GM21526 (cell line): Measurements from ENCODE around the gene PLEKHG4B.

Source experiments
- ATAC-seq: cut with Tn5 transposase; IDR thresholded peaks from one replicate; pipeline ENCODE4 v1.9.1; 2021; ENCODE audit warnings: moderate library complexity; ENCODE audit not compliant: unreplicated experiment, low FRiP score

PLEKHG4B gene

DNA sequence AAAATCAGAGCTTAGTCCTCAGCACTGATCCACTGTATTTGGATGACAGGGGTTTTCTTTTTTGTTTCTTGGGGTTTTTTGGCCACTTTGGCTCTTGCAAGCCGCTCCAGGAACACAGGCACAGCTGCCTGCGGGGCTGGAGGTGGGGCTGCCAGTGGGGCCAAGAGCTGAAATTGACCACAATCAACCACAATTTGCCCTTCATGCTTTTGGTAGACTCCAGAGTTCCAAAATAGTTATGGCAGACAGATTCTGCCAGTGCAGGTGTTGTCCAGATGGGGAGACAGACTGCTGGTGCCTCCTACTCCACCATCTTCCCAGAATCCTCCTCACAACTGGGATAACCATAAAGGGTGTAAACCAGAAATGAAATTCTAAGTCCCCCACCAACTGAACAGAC, 36.5 kb downstream of the PLEKHG4B start:
- no peak for ATAC-seq

DNA sequence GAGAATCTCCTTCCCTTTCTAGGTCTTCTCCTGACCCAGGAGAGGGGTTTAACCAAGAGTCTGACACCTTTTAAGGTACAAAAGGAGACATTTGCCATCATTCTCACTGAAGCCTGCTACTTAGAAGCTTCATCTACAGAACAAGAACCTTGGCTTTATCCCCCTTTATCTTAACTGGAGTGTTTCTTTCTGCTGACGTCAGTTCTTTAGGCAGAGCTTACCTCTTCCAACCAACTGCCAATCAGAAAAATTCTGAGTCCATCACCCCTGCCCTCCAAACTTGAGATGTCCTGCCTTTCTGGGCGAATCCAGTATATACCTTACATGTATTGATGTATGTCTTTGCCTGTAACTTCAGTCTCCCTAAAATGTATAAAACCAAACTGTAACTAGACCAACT, 37.2 kb downstream of the PLEKHG4B start:
- ATAC-seq = no peak

DNA sequence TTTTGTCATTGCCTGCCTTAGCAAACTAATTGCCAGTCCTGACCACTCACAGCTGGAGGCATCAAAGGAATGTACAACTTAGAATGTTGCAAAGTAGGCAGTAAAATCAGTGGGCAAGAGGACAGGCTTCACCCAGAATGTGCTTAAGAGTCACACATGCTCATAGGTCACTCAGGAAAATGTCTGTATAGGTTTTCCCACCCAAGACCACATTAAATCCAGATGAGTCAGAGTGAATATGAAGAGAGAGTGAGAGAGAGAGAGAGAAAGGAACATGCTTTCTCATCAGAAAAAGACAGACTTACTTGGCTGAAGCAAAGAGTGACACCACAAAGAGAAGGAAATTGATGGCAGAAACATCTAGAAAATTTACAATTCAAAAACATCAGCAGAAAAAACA, 37.9 kb downstream of the PLEKHG4B start:
- ATAC-seq = no peak

DNA sequence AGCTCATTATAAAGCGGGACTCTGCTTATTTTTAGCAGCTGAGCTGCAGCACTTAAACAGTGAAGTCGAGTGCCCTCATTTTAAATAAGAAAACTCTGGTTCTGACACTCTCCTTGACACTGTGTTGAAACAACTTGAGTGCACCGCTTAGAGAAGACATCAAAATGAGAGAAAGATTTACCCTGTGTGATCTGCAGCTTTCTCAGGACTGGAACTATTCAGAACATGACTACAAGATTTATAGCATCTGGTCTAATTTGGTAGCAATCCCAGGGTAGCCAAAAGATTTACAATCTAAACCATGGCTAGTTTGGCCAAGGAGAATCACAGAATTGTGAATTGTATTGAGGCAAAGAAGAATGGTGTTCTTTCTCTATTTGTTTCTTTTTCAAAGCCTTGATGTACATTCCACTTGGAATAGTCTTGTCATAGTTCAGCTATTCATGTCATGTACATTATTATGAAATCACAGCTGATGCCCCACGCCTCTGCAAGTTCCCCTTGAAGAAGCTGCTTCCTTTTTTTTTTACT, 38.7 kb downstream of the PLEKHG4B start:
- no peak for ATAC-seq

DNA sequence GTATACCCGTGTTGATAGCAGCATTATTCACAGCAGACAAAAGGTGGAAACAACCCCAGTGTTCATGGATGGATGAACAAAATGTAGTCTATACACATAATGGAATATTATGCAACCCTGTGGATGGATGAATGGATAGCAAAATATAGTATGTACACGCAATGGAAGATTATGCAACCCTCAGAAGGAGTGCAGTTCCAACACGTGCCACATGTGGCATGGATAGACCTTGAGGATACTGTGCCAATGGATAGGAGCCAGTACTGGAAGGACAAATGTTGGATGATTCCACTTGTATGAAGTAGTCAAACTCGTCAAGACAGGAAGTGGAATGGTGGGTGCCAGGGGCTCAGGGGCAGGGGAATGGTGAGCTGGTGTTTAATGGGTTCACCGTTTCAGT, 44.9 kb downstream of the PLEKHG4B start:
- no peak for ATAC-seq

DNA sequence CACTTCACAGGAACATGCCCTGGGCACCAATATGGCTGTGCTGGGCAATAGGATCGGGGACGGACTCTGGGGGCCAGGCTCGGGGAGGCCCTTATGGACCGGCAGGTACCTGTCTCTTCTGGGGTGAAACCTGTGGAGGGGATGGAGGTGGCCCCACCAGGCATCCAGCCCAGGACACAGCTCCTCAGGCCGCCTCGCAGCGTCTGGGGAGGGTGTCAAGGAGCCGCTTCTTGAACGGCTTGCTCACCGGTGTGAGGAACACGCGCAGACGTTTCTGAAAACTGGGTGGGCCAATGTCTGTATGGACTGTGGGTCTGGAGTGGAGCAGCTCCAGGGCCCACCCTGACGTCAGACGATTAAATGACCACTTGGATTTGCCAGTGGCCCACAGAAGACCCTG, 45.8 kb downstream of the PLEKHG4B start:
- no peak for ATAC-seq

DNA sequence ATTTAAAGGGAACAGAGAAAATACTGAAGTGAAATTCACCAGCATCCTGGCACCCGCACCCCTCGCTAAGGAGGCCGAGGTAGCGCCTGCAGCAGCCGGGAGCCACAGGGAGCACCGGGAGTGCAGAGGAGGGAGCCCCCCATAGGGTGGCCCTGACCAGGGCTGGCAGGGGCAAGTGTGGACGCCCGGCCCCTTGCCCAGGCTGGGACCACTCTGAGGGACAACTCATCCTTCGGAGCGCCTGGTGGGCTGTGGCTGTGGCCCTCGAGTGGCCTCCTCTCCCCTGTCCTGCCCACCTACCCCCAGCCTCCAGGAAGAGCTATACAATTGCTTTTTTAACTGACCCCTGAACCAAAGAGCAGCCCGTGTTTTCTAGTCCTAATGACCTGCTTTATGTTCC, 47.0 kb downstream of the PLEKHG4B start:
- ATAC-seq = no peak

DNA sequence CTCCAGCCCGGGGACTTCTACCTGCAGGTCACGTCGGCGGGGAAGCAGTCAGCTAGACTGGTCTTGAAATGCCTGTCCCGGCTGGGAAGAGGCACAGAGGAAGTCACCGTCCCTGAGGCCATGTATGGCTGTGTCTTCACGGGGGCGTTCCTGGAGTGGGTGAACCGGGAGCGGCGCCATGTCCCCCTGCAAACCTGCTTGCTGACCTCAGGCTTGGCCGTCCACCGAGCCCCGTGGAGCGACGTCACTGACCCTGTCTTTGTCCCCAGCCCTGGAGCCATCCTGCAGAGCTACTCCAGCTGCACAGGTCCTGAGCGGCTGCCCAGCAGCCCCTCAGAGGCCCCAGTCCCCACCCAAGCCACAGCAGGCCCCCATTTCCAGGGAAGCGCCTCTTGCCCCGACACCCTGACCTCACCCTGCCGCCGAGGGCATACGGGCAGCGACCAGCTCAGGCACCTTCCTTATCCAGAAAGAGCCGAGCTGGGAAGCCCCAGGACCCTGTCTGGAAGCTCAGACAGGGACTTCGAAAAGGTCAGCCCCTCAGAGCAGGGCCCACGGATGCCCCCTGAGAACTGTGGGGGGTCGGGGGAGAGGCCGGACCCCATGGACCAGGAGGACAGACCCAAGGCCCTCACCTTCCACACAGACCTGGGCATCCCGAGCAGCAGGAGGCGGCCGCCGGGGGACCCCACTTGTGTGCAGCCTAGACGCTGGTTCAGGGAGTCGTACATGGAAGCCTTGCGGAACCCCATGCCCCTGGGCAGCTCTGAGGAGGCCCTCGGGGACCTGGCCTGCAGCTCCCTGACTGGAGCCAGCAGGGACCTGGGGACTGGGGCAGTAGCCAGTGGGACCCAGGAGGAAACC, 47.8 kb downstream of the PLEKHG4B start:
- ATAC-seq = no peak

DNA sequence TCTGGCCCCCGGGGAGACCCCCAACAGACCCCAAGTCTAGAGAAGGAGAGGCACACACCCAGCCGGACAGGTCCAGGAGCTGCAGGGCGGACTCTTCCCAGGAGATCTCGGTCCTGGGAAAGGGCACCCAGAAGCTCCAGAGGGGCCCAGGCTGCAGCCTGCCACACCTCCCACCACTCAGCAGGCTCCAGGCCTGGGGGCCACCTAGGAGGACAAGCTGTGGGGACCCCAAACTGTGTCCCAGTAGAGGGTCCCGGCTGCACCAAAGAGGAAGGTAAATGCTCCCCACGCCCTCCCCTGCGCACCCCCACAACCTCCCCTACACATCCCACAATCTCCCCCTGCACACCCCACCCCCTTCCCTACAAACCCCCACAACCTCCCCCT, 48.5 kb downstream of the PLEKHG4B start:
- no peak for ATAC-seq

DNA sequence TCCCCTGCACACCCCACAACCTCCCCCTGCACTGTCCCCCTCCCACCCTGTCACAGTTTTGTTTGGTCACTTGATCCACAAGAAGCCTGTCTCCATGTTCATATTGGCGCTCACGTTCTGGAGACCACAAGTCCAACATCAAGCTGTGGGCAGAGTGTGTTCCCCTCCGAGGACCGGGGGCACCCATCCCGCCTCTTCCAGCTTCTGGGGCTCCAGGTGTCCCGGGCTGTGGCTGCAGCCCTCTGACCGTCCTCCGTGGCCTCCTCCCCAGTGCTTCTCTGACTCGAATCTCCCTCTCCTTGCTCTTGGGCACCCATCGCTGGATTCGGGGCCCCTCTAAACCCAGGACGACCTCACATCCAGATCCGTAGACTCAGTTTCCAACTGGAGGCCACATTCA, 49.2 kb downstream of the PLEKHG4B start:
- no peak for ATAC-seq

DNA sequence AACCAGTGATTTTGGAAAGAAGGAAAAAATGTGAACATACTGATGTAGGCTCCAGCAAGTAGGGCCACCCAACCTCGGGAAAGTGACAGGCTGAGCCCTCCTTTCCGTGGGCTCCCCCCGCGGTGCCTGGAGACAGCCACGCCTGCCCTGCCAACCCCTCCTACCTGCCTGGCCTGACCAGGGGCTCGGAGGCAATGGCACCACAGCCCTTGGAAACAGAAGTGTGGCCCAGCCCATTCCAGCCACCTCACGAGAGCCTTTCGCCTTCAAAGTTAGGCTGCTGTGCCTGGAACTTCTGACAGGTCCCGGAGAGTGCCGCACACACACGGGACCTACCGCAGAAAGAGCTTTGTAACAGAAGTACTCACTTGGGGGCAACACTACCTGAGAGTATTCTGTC, 49.8 kb downstream of the PLEKHG4B start:
- ATAC-seq = no peak

DNA sequence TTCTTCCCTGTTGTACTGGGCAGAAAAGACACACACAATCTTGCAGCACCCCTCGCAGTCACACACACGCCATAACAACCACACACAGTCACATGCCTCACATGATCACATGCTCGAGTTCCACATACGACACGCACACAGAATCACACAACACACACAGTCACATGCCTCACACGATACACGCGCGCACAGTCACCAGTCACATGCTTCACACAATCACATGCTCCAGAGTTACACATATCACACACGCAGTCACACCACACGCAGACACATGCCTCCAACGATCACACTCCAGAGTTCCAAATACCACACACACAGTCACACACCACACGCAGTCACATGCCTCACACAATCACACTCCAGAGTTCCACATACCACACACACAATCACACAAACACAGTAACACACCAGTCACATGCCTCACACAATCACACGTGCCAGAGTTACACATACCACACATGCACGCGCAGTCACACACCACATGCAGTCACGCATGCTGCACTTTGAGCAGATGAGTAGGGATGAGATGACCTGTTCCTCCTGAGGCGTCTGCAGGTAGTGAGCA, 50.4 kb downstream of the PLEKHG4B start:
- ATAC-seq = no peak

DNA sequence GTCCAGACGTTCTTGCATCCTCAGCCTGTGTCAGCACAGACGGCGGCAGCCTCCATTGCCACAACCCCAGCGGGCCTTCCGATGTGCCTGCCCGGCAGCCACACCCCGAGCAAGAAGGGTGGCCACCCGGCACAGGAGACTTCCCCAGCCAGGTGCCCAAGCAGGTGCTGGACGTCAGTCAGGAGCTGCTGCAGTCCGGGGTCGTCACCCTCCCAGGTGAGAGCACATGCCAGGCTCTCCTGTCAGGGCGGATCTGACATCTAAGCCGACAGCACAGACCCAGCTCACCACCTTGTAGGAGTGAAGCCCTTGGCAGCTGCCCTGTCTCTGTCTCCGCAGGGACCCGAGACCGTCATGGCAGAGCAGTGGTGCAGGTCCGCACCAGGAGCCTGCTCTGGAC, 51.1 kb downstream of the PLEKHG4B start:
- ATAC-seq = no peak

DNA sequence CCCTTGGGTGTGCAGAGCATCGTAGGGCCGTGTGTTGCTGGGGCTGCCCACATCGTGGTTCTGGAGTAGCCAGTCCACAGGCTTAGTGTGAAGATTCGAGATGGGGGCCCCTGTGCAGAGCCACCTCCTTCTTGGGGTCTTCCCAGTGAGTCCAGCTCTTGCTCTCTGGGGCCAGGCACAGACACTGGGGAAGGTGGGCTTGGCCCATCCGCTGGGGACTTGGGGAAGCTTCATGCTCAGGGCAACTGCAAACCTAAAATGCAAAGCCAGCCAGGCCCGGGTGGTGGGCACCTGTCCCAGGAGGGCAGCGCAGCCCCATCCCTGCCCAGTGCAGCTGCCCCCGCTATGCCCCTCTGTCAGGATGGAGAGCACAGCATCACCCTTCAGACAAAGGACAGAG, 53.0 kb downstream of the PLEKHG4B start:
- no peak for ATAC-seq

DNA sequence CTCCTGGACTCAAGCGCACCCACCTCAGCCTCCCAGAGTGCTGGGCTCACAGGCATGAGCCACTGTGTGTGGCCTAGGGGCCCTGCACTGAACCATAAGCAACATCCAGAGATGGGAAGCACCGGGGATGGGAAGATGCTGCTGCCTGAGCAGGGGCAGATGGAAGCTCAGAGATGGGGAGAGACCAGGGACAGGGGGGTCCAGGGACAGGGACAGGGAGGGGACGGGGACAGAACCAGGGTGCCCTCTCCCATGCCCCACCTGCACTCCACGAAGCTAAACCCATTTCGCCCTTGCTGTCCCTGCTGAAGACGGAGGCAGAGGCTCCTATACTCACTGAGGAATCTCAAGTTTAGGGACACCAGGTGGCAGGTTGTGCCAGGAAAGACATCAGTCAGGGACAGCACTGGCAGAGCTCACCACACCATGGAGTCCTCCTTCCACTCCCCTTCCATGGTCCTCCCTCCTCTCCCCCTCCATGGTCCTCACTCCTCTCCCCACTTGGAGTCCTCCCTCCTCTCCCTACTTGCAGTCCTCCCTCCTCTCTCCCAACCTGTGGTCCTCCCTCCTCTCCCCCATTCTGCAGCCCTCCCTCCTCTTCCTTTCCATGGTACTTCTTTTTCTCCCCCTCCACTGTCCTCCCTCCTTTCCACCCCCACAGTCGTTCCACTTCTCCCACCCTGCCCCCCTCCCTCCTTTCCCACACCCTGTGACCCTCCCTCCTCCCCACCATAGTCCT, 53.8 kb downstream of the PLEKHG4B start:
- ATAC-seq = no peak

DNA sequence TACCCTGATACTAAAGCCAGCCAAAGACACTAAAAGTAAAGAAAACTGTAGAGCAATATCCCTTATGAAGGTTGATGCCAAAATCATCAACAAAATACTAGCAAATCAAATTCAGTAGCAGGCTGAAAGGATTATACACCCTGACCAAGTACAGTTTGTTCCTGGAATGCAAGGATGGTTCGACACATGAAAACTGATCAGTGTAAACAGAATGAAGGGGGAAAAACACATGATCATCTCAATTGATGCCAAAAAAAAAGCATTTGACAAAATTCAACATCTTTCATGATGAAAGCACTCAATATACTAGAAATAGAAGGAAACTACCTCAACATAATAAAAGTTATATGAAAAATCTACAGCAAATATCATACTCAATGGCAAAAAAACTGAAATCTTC, 55.8 kb downstream of the PLEKHG4B start:
- ATAC-seq = no peak

DNA sequence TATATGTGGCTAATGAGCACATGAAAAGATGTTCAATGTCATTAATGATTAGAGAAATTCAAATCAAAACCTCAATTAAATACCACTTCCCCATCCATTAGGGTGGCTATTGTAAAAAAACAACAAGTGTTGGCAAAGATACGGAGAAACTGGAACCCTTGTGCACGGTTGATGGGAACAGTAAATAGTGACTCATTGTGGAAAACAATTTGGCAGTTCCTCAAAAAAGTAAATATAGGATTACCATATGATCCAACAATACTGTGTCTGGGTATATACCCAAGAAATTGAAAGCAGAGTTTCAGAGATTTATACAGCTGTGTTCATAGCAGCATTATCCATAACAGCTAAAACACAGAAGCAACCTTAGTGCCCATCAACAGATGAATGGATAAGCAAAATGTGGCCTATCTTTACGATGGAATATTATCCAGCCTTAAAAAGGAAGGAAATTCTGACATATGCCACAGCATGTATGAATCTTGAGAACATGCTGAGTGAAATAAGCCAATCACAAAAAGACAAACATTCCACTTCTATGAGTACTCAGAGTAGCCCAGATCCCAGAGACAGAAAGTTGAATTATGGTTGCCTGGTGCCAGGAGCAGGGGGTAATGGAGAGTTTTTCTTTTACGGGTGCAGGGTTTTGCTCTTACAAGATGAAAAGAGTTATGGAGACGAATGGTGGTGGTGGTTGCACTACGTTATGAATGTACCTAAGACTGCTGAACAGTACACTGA, 57.9 kb downstream of the PLEKHG4B start:
- no peak for ATAC-seq

DNA sequence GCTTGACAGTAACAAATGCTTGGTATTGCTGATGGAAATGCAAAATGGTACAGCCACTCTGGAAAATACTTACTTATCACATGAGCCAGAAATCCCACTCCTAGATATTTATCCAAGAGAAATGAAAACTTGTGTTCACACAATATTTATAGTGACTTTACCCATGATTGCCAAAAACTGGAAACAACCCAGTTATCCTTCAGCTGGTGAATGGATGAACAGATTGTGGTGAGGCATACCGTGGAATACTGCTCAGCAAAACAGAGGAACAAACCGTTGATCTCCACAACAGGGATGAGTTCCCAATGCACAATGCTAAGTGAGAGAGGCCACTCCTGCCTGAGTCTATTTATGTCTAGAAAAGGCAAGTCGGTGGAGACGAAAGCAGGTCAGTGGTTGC, 58.8 kb downstream of the PLEKHG4B start:
- ATAC-seq = no peak

DNA sequence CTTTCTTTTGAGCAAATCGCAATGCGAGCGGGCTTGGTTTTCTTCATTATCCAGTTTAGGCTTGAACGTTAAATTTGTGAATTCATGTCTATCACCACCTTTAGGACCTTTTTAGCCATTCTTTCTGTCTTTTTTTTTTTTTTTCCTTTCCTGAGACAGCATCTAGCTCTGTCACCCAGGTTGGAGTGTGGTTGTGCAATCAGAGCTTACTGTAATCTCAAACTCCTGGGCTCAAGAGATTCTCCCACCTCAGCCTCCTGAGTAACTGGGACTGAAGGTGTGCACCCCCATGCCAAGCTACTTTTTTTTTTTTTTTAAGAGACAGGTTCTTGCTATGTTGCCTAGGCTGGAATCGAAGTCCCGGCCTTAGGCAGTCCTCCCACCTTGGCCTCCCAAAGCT, 60.1 kb downstream of the PLEKHG4B start:
- no peak for ATAC-seq

DNA sequence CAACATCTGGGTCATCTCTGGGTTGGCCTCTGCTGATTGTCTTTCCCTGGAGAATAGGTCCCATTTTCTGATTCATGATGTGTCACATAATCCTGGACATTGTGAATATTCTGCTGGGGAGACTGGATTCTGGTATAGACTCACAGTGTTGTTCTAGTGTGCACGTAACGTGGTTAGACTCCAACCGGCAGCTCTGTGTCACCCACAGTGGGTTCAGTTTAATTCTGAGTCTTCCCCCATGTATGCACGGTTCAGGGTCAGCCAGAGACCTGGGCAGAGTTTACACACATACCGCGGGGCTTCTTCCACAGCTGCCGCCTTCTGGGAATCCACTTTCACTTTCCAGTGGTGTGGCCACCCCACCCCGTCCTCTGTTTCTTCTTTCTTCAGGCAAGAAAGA, 61.3 kb downstream of the PLEKHG4B start:
- no peak for ATAC-seq

DNA sequence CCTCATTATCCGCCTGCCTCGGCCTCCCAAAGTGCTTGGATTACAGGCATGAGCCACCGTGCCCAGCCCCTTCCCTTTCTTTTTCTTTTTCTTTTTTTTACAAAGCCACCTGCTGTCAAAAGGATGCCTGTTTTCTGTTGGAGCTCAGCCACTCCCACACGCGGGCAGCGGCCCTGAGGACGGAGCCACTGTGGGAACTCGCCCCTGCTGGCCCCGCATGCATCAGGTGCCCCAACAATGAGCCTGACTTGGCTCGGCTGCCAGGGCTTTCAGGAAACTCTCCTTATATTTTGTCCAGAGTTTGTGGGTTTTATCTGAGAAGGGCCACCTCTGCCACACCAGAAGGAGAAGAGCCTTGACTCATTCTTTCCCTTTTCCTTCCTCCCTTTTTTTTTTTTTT, 62.3 kb downstream of the PLEKHG4B start:
- ATAC-seq = no peak
